SJSA1 (cell line): ENCODE data around the gene TMX4. TPM values are rescaled to one million over a fixed set of nuclear protein-coding genes. Genes with fewer than 3 reads are reported as not detected.
"Not testable (repeated sequence)": the region's sequence is repeated elsewhere in the genome, so short reads cannot be mapped to it uniquely, and the experiment has no call there.

Experiments used
- DNase-seq, 2 experiments: peaks; one replicate each; pipeline ENCODE4 v3.0.0-alpha.2; 2015 to 2020; ENCODE audit warnings: low spot score in 2 of 2, low read depth in 1 of 2
- H3K27ac ChIP-seq: fragments of 250-450 bp; sonication (Bioruptor Pico); 2 replicates; pipeline ENCODE4 v1.5.1; 2020; ENCODE audit warnings: mild to moderate bottlenecking, moderate library complexity
- H3K27me3 ChIP-seq: fragments of 250-450 bp; sonication (Bioruptor Pico); replicated peaks from 2 replicates; pipeline ENCODE4 v1.5.1; 2020; ENCODE audit warnings: mild to moderate bottlenecking, moderate library complexity
- H3K36me3 ChIP-seq: fragments of 250-450 bp; sonication (Bioruptor Pico); 2 replicates; pipeline ENCODE4 v1.5.1; 2020; ENCODE audit warnings: mild to moderate bottlenecking
- H3K4me1 ChIP-seq: fragments of 250-450 bp; sonication (Bioruptor Pico); replicated peaks from 2 replicates; pipeline ENCODE4 v1.6.1; 2021; ENCODE audit warnings: mild to moderate bottlenecking
- H3K4me3 ChIP-seq: fragments of 250-450 bp; sonication (Bioruptor Pico); 2 replicates; pipeline ENCODE4 v1.5.1; 2020; ENCODE audit warnings: mild to moderate bottlenecking
- H3K9me3 ChIP-seq: fragments of 250-450 bp; sonication (Bioruptor Pico); replicated peaks from 2 replicates; pipeline ENCODE4 v1.5.1; 2020; ENCODE audit warnings: mild to moderate bottlenecking
- total RNA-seq: library from RNA; depleted of rRNA; stranded (reverse); fragments of >200 nt; shearing (Covaris generic); gene quantifications from 2 replicates; pipeline ENCODE4 v1.2.3, GENCODE V29; 2014

The TMX4 gene
- total RNA-seq, 1 experiment from 2014 or later = 18.9 TPM

GRCh38 chr20:8039042-8039441 is 19.5 kb upstream of the TMX4 start:
- no peaks in the 10 kb centered on the region for H3K4me1 ChIP-seq
- H3K9me3 ChIP-seq = no peaks in the 10 kb centered on the region
- no peak overlapping the region for H3K27ac ChIP-seq
- H3K27me3 ChIP-seq = peaks cover 3% of the 10 kb centered on the region
- no peak for DNase-seq
- no peak overlapping the region for H3K4me3 ChIP-seq
- H3K36me3 ChIP-seq = no peaks in the 10 kb centered on the region

GRCh38 chr20:8036771-8037170 is 17.2 kb upstream of the TMX4 start:
- Histone ChIP-seq H3K27ac (no peak overlapping the region), H3K4me3 (no peak overlapping the region), H3K9me3 (no peaks in the 10 kb centered on the region), H3K27me3 (no peaks in the 10 kb centered on the region; the same call in 1 of the 2 replicates), H3K36me3 (no peaks in the 10 kb centered on the region), H3K4me1 (no peaks in the 10 kb centered on the region)
- DNase-seq = no peak

- DNase-seq = no peak
These were observed 13.7 kb upstream of the TMX4 start for GRCh38 chr20:8033151-8033841.

GRCh38 chr20:8032499-8032898 is 12.9 kb upstream of the TMX4 start:
- no peak for DNase-seq
- Histone ChIP-seq H3K27ac (no peak overlapping the region), H3K9me3 (no peaks in the 10 kb centered on the region), H3K27me3 (no peaks in the 10 kb centered on the region; the same call in 1 of the 2 replicates), H3K4me3 (no peak overlapping the region), H3K4me1 (no peaks in the 10 kb centered on the region), H3K36me3 (no peaks in the 10 kb centered on the region)

More at GRCh38 chr20:8033151-8033841, 13.7 kb upstream of the TMX4 start:
- Histone ChIP-seq H3K4me1 (no peaks in the 10 kb centered on the region), H3K27me3 (no peaks in the 10 kb centered on the region; the same call in 1 of the 2 replicates), H3K27ac (no peak overlapping the region), H3K36me3 (no peaks in the 10 kb centered on the region), H3K4me3 (no peak overlapping the region), H3K9me3 (no peaks in the 10 kb centered on the region)

GRCh38 chr20:8031539-8031938 is 12.0 kb upstream of the TMX4 start:
- H3K4me1 ChIP-seq, H3K36me3 ChIP-seq, H3K27ac ChIP-seq, H3K9me3 ChIP-seq, H3K27me3 ChIP-seq, DNase-seq, H3K4me3 ChIP-seq: not testable (repeated sequence)

- Histone ChIP-seq H3K4me3 (no peak overlapping the region), H3K36me3 (peaks cover 5% of the 10 kb centered on the region; the same call in 1 of the 2 replicates), H3K27me3 (no peaks in the 10 kb centered on the region), H3K9me3 (no peaks in the 10 kb centered on the region), H3K4me1 (peaks cover 16% of the 10 kb centered on the region), H3K27ac (no peak overlapping the region)
- no peak for DNase-seq
These were observed 2.1 kb upstream of the TMX4 start for GRCh38 chr20:8021541-8022269.

- no peaks in the 10 kb centered on the region for H3K9me3 ChIP-seq
- no peak overlapping the region for H3K4me3 ChIP-seq
- peaks cover 16% of the 10 kb centered on the region for H3K4me1 ChIP-seq
- no peak for DNase-seq
- peaks cover 5% of the 10 kb centered on the region; the same call in 1 of the 2 replicates for H3K36me3 ChIP-seq
- no peaks in the 10 kb centered on the region for H3K27me3 ChIP-seq
- H3K27ac ChIP-seq = no peak overlapping the region
These were observed 936 bp upstream of the TMX4 start for GRCh38 chr20:8020314-8021079.

GRCh38 chr20:8019998-8020247 is 362 bp upstream of the TMX4 start:
- peak overlapping the region; percentile 80 for H3K4me3 ChIP-seq
- H3K4me1 ChIP-seq = peaks cover 16% of the 10 kb centered on the region
- no peaks in the 10 kb centered on the region for H3K27me3 ChIP-seq
- no peak for DNase-seq
- peak overlapping the region; percentile 91; the same call in 1 of the 2 replicates for H3K27ac ChIP-seq
- peaks cover 5% of the 10 kb centered on the region; the same call in 1 of the 2 replicates for H3K36me3 ChIP-seq
- no peaks in the 10 kb centered on the region for H3K9me3 ChIP-seq

GRCh38 chr20:8018958-8019245 is 659 bp downstream of the TMX4 start:
- H3K9me3 ChIP-seq = no peaks in the 10 kb centered on the region
- H3K36me3 ChIP-seq = peaks cover 5% of the 10 kb centered on the region; the same call in 1 of the 2 replicates
- H3K4me3 ChIP-seq = peak overlapping the region; percentile 80
- no peaks in the 10 kb centered on the region for H3K27me3 ChIP-seq
- H3K4me1 ChIP-seq = peaks cover 16% of the 10 kb centered on the region
- peak overlapping the region; percentile 91 for H3K27ac ChIP-seq
- DNase-seq = peak in 1 of 2 experiments; percentile 88

- no peak overlapping the region for H3K27ac ChIP-seq
- no peaks in the 10 kb centered on the region for H3K9me3 ChIP-seq
- no peak for DNase-seq
- no peaks in the 10 kb centered on the region for H3K36me3 ChIP-seq
- H3K27me3 ChIP-seq = no peaks in the 10 kb centered on the region
- no peaks in the 10 kb centered on the region for H3K4me1 ChIP-seq
- H3K4me3 ChIP-seq = no peak overlapping the region
These were observed 6.8 kb downstream of the TMX4 start for GRCh38 chr20:8012724-8013123.

GRCh38 chr20:8008733-8009132 is 10.8 kb downstream of the TMX4 start:
- H3K4me3 ChIP-seq = no peak overlapping the region
- no peaks in the 10 kb centered on the region for H3K9me3 ChIP-seq
- H3K27me3 ChIP-seq = no peaks in the 10 kb centered on the region
- no peak overlapping the region for H3K27ac ChIP-seq
- no peaks in the 10 kb centered on the region for H3K36me3 ChIP-seq
- DNase-seq = no peak
- H3K4me1 ChIP-seq = no peaks in the 10 kb centered on the region

GRCh38 chr20:8007490-8007889 is 12.1 kb downstream of the TMX4 start:
- no peak for DNase-seq
- no peaks in the 10 kb centered on the region for H3K9me3 ChIP-seq
- H3K36me3 ChIP-seq = no peaks in the 10 kb centered on the region
- H3K27me3 ChIP-seq = no peaks in the 10 kb centered on the region
- H3K4me1 ChIP-seq = no peaks in the 10 kb centered on the region
- H3K27ac ChIP-seq = no peak overlapping the region
- no peak overlapping the region for H3K4me3 ChIP-seq

GRCh38 chr20:8005575-8006366 is 13.8 kb downstream of the TMX4 start:
- H3K9me3 ChIP-seq = no peaks in the 10 kb centered on the region
- no peaks in the 10 kb centered on the region for H3K4me1 ChIP-seq
- no peaks in the 10 kb centered on the region for H3K36me3 ChIP-seq
- H3K27me3 ChIP-seq = no peaks in the 10 kb centered on the region
- H3K4me3 ChIP-seq = no peak overlapping the region
- no peak overlapping the region for H3K27ac ChIP-seq
- DNase-seq = no peak
